HG03575 (cell line): ENCODE results near the gene OTUB2.

ENCODE experiments used
- ATAC-seq: cut with Tn5 transposase; IDR thresholded peaks from one replicate; pipeline ENCODE4 v1.9.1; 2021; ENCODE audit not compliant: unreplicated experiment, insufficient number of reproducible peaks, low FRiP score; ENCODE audit errors: extremely low read depth

Gene OTUB2

DNA sequence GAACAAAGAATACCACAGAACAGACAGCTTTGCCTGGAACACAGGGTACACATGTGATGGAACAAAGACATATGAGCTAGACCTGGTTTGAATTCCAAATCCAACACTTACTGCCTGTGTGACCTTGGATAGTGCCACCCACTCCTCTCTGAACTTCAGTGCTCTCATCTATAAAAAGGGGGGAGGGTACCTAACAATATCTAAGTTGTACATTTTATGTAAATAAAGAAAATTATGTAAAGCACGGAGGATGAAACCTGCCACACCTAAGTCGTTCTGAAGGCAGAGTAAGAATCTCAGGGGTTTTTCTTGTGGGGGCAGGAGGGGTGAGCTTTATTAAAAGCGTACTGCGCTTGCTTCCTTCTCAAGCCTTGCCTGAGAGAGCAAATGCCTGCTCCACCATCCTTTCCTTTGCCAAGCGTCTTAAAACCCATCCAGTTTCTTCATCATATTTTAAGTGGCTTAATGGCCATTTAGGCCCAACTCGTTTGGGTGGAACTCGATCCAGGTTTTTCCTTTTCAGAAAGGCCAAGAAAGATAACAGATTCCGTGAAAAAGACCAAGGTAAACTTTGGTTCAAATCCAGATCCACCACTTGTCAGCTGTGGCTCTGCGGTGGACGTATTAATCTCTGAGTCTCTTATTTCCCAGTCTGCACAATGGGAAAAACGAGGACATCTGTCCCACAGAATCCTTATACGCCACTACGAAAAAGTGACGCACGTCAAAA lies 53.9 kb downstream of the OTUB2 start:
- ATAC-seq = no peak

DNA sequence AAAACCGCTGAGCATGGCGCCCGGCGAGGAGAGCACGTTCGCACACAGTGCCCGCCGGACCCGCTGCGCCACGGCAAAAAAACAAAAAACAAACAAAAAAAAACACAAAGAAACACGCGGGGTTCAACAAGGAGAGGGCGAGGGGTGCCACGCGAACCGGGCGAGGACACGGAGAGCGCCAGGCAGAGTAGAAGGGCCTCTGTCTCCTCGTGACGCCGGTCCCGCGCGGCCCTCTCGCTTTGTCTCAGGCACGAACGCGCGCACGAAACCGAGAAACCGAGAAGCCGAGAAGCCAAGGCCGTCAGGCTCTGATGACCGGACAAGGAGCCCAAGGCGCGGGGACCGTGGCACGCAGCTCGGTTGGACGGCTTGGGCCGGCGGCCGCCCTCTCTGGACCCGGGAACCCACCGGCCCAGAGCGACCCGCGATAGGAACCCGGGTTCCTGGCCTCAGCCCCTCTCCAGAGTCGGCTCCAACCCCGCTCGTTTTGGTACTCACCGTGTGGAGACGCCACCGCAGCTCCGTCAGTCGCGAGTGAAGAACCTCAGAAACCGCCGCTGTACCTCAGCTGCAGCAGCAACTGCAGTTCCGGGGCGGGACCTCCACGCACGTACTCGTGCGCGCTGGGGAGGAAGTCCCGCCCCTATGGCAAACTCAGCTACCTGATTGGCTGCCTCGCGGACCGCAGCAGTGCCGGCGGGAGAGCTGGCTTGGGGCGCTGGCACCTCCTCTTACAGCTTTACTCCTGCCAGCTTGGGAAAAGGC lies 54.7 kb downstream of the OTUB2 start, which contains the start of the genes DDX24 and IFI27L1:
Gene DDX24, minus strand, starts transcription at position 582 of the 765 bp plus-strand sequence. CDS start 1,460 bp downstream, outside the sequence.
Gene IFI27L1, plus strand, starts transcription at position 690 of the 765 bp plus-strand sequence. CDS start 15,628 bp downstream, outside the sequence.
- peak; percentile 69 for ATAC-seq

DNA sequence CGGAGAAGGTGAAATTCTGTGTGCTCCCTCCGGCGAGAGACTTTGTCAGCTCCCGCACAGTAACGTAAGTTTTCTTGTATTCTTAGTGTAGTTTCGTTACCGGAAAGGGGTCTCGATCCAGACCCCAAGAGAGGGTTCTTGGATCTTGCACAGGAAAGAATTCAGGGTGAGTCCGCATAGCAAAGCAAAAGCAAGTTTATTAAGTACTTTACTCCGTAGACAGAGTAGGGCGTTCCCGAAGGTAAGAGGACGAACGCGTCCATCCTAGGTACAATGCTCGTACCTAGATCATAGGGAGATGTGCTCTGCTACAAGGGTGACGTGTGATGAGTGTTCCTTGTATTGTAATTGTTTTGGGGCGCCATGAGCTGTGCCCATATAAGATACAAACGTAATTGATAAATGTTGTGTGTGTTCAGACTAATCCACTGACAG lies 55.3 kb downstream of the OTUB2 start:
- peak; percentile 3 for ATAC-seq

DNA sequence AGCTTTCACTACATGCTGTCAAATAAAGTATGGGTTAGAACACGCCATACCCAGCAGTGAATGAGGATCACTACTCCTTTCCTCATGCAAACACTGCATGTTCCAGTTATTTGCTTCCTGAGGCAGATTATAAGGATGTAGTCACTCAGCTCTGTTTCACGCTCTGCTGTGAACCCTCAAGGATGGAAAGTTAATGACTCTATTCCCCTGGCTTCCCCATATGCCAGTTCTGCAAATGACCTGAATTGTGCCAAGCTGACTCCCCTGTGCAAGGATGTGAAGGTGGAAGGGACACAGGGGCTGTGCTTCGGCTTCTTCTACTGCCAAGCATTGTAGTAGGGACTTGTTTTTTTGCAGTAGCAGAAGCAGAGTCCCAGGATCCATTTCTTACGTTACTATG lies 61.8 kb downstream of the OTUB2 start:
- ATAC-seq = no peak

DNA sequence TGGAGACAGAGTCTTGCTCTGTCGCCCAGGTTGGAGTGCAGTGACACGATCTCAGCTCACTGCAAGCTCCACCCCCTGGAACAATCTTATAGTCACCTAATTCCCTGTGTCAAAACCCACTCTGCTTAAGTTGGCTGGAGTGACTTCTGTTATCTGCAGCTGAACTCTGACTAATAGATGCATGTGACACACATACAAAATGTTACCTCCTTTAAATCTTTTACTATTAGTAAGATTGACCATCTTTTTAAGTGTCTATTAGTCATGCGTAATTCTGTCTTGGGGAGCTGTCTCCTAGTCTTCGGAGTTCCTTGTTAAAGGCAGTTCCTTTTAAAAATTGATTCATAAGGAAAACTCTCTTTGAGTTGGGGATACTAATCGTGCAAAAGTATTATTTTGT lies 62.4 kb downstream of the OTUB2 start:
- no peak for ATAC-seq

DNA sequence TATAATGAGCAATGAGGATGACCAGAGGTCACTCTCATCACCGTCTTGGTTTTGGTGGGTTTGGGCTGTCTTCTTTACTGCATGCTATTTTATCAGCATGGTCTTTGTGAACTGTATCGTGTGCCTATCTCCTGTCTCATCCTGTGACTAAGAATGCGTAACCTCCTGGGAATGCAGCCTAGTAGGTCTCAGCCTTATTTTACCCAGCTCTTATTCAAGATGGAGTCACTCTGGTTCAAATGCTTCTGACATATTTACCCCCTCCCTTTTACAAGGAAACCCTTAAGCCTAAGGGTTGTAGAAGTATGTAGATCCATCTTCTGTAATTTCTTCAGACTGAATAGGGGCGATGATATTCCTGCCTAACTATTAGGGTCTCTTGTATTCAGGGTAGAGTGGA lies 63.3 kb downstream of the OTUB2 start:
- no peak for ATAC-seq

DNA sequence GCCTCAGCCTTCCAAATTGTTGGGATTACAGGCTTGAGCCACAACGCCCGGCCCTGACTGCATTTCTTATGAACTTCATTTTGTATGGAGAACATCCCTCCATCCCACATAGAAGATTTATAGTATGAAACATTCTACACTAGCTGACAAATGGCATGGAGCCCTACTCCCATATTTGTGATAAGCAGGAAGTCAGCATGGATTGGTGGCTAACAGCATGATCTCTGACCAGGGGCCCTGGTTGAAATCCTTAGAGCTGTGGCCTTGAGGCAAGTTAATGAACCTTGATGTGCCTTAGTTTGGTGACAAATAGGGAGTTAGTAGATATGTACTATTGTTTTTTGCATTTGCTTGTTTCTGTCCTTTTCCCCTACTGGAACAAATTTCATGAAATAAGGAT lies 67.3 kb downstream of the OTUB2 start:
- no peak for ATAC-seq

DNA sequence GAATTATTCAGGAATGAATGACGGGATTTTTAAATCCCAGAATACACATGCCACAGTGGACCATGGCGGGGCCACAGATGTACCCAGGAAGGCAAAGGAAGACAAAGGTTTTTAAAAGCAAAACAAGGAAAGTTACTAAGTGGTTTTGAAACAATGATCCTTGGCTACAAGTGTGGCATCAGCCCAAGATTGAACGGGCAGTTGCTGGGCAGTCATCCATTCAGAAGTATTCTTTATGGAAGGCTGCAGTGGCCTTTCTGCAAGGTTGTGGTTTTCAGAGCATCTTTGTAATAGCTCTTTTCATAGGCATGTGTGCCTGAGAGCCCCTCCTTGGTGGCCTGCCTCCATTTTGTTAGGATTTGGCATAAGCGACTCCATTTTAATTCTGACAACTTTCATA lies 71.0 kb downstream of the OTUB2 start:
- ATAC-seq = no peak
